Activated CD4-positive, alpha-beta T cell treated with anti-CD3 and anti-CD28 coated beads for 24 hours (primary cell): ENCODE results near the gene CCDC201.

Experiments
- DNase-seq, 2 donors: peaks; one replicate each; pipeline ENCODE4 v3.0.0-alpha.2; 2020; ENCODE audit warnings: low read depth in 2 of 2

The CCDC201 gene

GRCh38 chr7:45893374-45893995 is 20.6 kb upstream of the CCDC201 start:
- no peak for DNase-seq

GRCh38 chr7:45892407-45893035 is 19.6 kb upstream of the CCDC201 start:
- no peak for DNase-seq

- no peak for DNase-seq
These were observed 18.9 kb upstream of the CCDC201 start for GRCh38 chr7:45891462-45892402.

GRCh38 chr7:45890902-45891461 is 18.1 kb upstream of the CCDC201 start:
- DNase-seq = no peak

GRCh38 chr7:45890125-45890901 is 17.4 kb upstream of the CCDC201 start:
- DNase-seq = no peak

GRCh38 chr7:45889367-45890067 is 16.6 kb upstream of the CCDC201 start:
- no peak for DNase-seq

- no peak for DNase-seq
These were observed 16.1 kb upstream of the CCDC201 start for GRCh38 chr7:45888993-45889366.

GRCh38 chr7:45888185-45888992 is 15.5 kb upstream of the CCDC201 start, which contains the start of gene IGFBP1:
Gene IGFBP1 (plus strand): TSS chr7:45888488. CDS start chr7:45888653, 165 bp downstream.
- no peak for DNase-seq

GRCh38 chr7:45886931-45887667 is 14.2 kb upstream of the CCDC201 start:
- no peak for DNase-seq

GRCh38 chr7:45885264-45885882 is 12.5 kb upstream of the CCDC201 start:
- no peak for DNase-seq

- no peak for DNase-seq
These were observed 11.3 kb upstream of the CCDC201 start for GRCh38 chr7:45884136-45884535.

- no peak for DNase-seq
These were observed 9.6 kb upstream of the CCDC201 start for GRCh38 chr7:45882465-45882810.

- DNase-seq = no peak
These were observed 9.0 kb upstream of the CCDC201 start for GRCh38 chr7:45881759-45882464.

GRCh38 chr7:45881280-45881758 is 8.4 kb upstream of the CCDC201 start:
- no peak for DNase-seq

GRCh38 chr7:45880433-45880860 is 7.6 kb upstream of the CCDC201 start:
- DNase-seq = no peak

GRCh38 chr7:45878457-45879144 is 5.7 kb upstream of the CCDC201 start:
- DNase-seq = no peak

- no peak for DNase-seq
These were observed 3.6 kb upstream of the CCDC201 start for GRCh38 chr7:45876519-45876918.
